ENCODE results near the gene KRT83.

- no peak for TF ChIP-seq CTCF (IDR thresholded peaks at IDR 0.05)
- TF ChIP-seq EP300 (IDR thresholded peaks at IDR 0.05), result no peak
- TF ChIP-seq POLR2A (IDR thresholded peaks at IDR 0.05), result no peak
Measured at GRCh38 chr12:52323416-52324152, 2.4 kb upstream of the KRT83 start.

Measured in tibial nerve (tissue), 4 donors.